Upper lobe of right lung (tissue), 1 donor: ENCODE measurements around the gene CD164L2. TPM values are rescaled to one million over a fixed set of nuclear protein-coding genes. Genes with fewer than 3 reads are reported as not detected.

Experiments
- ATAC-seq: fragments of 200-7000 bp; cut with Tn5 transposase; one replicate; pipeline ENCODE4 v1.9.1; 2020; ENCODE audit warnings: mild to moderate bottlenecking, moderate library complexity
- DNase-seq: peaks from one replicate; pipeline ENCODE4 v3.0.0-alpha.2; 2020
- H3K27ac ChIP-seq: fragments of 200-600 bp; one replicate; pipeline ENCODE4 v1.8.0; 2022
- H3K27me3 ChIP-seq: fragments of 200-600 bp; one replicate; pipeline ENCODE4 v1.8.0; 2022; ENCODE audit warnings: mild to moderate bottlenecking
- H3K36me3 ChIP-seq: fragments of 200-600 bp; one replicate; pipeline ENCODE4 v1.8.0; 2022
- H3K4me1 ChIP-seq: fragments of 200-600 bp; one replicate; pipeline ENCODE4 v1.8.0; 2022
- H3K4me3 ChIP-seq: fragments of 200-600 bp; one replicate; pipeline ENCODE4 v1.8.0; 2022; ENCODE audit warnings: mild to moderate bottlenecking
- H3K9me3 ChIP-seq: fragments of 200-600 bp; one replicate; pipeline ENCODE4 v1.8.0; 2022
- CTCF ChIP-seq: fragments of 200-600 bp; IDR thresholded peaks from one replicate; pipeline ENCODE4 v1.8.0; 2022; ENCODE audit warnings: antibody characterized with exemption
- intact Hi-C: fragments of 100-400 bp; cut with DNase I; formaldehyde crosslinking; loops from one replicate; pipeline ENCODE4 v1.11.0; 2022
- total RNA-seq: library from RNA; stranded (reverse); fragmentation: NEBNext Ultra II Directional; extraction: Animal tissue kit (Norgen Biotek cat#: 25700); gene quantifications from one replicate; pipeline ENCODE4 v1.2.1, GENCODE V29; 2021
- donor health status: DM: no; HTN: yes; CAD: no; lungs with severe emphysema.

Gene CD164L2
- total RNA-seq, 1 donor from 2014 or later = 1.2 TPM

- Histone ChIP-seq H3K27ac (no peak overlapping the region), H3K4me3 (no peak overlapping the region), H3K9me3 (no peaks in the 10 kb centered on the region), H3K36me3 (peaks cover 63% of the 10 kb centered on the region), H3K4me1 (peaks cover 8% of the 10 kb centered on the region), H3K27me3 (no peaks in the 10 kb centered on the region)
- TF ChIP-seq CTCF = no peak
- no peak for DNase-seq
- intact Hi-C loops = no loop called here
- ATAC-seq = no peak
Observed at GRCh38 chr1:27335506-27336422, 47.4 kb downstream of the CD164L2 start.

DNA sequence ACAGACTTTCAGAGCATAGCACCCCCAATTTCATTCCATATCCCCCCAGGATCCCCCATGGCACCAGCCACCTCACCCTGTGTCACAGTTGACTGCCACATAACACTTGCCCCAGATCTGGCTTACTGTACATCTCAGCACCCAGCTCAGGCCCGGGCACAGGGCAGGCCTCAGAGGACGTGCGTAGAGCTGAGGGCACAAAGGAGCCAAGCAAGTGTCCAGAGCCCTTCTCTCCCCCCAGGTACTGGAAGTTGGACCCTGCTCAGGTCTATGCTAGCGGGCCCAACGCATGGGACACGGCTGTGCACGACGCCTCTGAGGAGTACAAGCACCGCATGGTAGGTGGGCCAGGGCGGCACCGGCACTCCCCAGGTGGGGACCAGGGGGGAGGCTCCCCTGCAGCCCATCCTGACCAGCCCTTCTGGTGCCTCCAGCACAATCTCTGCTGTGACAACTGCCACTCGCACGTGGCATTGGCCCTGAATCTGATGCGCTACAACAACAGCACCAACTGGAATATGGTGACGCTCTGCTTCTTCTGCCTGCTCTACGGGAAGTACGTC lies 49.3 kb downstream of the CD164L2 start:
- no peaks in the 10 kb centered on the region for H3K27me3 ChIP-seq
- intact Hi-C loops = no loop called here
- DNase-seq (no peak), ATAC-seq (no peak)
- peaks cover 8% of the 10 kb centered on the region for H3K4me1 ChIP-seq
- no peak for TF ChIP-seq CTCF
- H3K27ac ChIP-seq = no peak overlapping the region
- peaks cover 77% of the 10 kb centered on the region for H3K36me3 ChIP-seq
- H3K4me3 ChIP-seq = no peak overlapping the region
- H3K9me3 ChIP-seq = no peaks in the 10 kb centered on the region

DNA sequence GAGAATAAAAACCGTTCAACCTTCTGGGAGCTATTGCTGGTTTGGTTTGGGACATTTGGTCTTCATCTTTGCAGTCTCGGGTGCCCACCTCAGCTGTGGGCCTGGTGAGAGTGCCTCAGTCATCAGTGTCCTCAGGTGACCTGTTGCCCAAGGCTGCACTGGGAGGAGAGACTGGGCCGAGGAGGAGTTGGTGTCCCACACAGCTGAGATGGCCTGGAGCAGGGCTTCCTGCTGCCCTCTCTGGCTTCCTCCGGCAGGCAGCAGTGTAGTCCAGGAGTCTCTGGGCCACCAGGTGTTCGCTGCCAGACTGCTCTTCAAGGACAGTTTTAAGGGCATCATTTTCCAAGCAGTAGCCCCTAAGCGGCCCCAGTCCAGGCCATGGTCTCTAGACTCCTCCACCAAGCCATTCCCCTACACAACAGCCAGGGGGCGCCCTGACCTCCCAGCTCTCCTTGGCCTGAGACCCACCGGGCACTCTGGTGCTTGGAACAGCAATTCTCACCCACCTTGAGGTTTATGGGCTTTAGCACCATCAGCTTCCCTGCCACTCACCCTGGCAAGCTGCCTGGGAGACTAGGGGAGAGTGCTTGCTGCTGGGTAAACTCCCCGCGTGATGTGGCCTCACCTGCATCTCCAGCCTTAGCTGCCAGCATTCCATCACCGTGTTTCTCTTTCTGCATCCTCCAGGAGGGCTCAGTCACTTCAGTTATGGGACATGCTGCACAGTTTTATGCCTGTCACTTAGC lies 50.4 kb downstream of the CD164L2 start:
- intact Hi-C loops = no loop called here
- peaks cover 8% of the 10 kb centered on the region for H3K4me1 ChIP-seq
- no peak overlapping the region for H3K27ac ChIP-seq
- H3K4me3 ChIP-seq = no peak overlapping the region
- no peaks in the 10 kb centered on the region for H3K27me3 ChIP-seq
- H3K9me3 ChIP-seq = no peaks in the 10 kb centered on the region
- DNase-seq = no peak
- peaks cover 88% of the 10 kb centered on the region for H3K36me3 ChIP-seq
- ATAC-seq = peak; percentile 81
- TF ChIP-seq CTCF = peak; percentile 82

GRCh38 chr1:27331922-27332321 lies 51.2 kb downstream of the CD164L2 start:
- ATAC-seq (no peak), DNase-seq (no peak)
- intact Hi-C loops = no loop called here
- Histone ChIP-seq H3K4me3 (no peak overlapping the region), H3K4me1 (peaks cover 9% of the 10 kb centered on the region), H3K9me3 (no peaks in the 10 kb centered on the region), H3K27me3 (no peaks in the 10 kb centered on the region), H3K27ac (no peak overlapping the region), H3K36me3 (peaks cover 91% of the 10 kb centered on the region)
- no peak for TF ChIP-seq CTCF

DNA sequence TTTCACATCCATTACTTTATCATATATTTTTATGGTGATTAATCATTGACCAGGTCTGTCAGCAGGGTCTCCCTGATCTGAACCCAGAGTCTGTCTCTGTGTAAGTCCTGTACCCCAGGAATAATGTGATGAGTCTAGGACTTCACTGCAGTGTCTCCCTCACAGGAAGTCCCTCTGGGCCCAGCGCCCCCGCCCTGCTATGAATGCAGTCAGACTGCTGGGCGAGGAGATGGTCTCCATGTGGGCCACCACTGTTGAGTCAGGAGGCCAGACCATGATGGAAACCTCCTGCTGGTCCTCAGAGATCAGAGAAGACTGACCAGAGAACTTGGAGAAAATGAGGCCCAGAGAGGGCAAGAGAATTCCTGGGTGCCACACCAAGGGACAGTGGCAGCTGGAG lies 51.7 kb downstream of the CD164L2 start:
- H3K4me3 ChIP-seq = no peak overlapping the region
- peaks cover 14% of the 10 kb centered on the region for H3K4me1 ChIP-seq
- intact Hi-C loops = no loop called here
- no peak overlapping the region for H3K27ac ChIP-seq
- no peak for TF ChIP-seq CTCF
- H3K36me3 ChIP-seq = peaks cover 89% of the 10 kb centered on the region
- no peak for ATAC-seq
- no peaks in the 10 kb centered on the region for H3K27me3 ChIP-seq
- H3K9me3 ChIP-seq = no peaks in the 10 kb centered on the region
- no peak for DNase-seq
